D721Med (cell line): ENCODE measurements around the gene KCNG2.

ENCODE experiments used
- DNase-seq: peaks from one replicate; pipeline ENCODE4 v3.0.0; 2011; ENCODE audit warnings: low spot score; ENCODE audit not compliant: insufficient read length
- FAIRE-seq: peaks from 2 replicates; lab custom pipeline; 2011; peaks lifted over from hg19 to GRCh38; lab: Jason Lieb, UNC
- TF ChIP-seq, protein P1 (sequence below): IDR thresholded peaks from 2 replicates; pipeline ENCODE4 v1.5.1; 2012; ENCODE audit warnings: mild to moderate bottlenecking, control low read depth; ENCODE audit not compliant: insufficient read depth; ENCODE audit errors: missing control alignments

Gene KCNG2

DNA sequence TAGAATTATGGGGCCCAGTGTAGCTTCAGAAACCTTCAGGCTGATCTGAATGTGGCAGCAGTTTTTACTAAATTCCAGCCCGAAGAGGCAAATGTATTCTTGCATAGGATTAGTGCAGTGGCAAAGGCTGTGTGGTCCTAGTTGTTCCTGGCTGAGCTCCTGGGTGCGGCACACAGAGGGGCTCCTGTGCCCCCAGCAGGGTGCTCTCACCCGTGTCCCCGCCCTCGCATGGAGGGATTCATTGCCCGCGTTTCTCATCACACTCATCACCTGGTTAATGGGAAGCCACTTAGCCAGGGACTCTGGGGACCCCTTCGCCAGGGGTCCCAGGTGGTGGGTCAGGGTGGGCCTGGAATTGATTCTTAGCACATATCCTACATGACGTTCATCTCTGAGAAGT lies 3.9 kb downstream of the KCNG2 start:
- TF ChIP-seq, protein P1, sequence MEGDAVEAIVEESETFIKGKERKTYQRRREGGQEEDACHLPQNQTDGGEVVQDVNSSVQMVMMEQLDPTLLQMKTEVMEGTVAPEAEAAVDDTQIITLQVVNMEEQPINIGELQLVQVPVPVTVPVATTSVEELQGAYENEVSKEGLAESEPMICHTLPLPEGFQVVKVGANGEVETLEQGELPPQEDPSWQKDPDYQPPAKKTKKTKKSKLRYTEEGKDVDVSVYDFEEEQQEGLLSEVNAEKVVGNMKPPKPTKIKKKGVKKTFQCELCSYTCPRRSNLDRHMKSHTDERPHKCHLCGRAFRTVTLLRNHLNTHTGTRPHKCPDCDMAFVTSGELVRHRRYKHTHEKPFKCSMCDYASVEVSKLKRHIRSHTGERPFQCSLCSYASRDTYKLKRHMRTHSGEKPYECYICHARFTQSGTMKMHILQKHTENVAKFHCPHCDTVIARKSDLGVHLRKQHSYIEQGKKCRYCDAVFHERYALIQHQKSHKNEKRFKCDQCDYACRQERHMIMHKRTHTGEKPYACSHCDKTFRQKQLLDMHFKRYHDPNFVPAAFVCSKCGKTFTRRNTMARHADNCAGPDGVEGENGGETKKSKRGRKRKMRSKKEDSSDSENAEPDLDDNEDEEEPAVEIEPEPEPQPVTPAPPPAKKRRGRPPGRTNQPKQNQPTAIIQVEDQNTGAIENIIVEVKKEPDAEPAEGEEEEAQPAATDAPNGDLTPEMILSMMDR, result no peak
- FAIRE-seq (no peak), DNase-seq (no peak)

GRCh38 chr18:79802298-79802697 lies 4.6 kb downstream of the KCNG2 start:
- TF ChIP-seq, protein P1, result no peak
- DNase-seq, result no peak
- FAIRE-seq, result no peak

- FAIRE-seq (no peak), DNase-seq (no peak)
- TF ChIP-seq, protein P1, result no peak
These were observed 5.9 kb downstream of the KCNG2 start for GRCh38 chr18:79803611-79804051.

GRCh38 chr18:79804130-79804787 lies 6.5 kb downstream of the KCNG2 start:
- no peak for FAIRE-seq
- TF ChIP-seq, protein P1, result no peak
- DNase-seq, result no peak

- TF ChIP-seq, protein P1, result no peak
- DNase-seq (no peak), FAIRE-seq (no peak)
These were observed 7.6 kb downstream of the KCNG2 start for GRCh38 chr18:79805211-79805887.

DNA sequence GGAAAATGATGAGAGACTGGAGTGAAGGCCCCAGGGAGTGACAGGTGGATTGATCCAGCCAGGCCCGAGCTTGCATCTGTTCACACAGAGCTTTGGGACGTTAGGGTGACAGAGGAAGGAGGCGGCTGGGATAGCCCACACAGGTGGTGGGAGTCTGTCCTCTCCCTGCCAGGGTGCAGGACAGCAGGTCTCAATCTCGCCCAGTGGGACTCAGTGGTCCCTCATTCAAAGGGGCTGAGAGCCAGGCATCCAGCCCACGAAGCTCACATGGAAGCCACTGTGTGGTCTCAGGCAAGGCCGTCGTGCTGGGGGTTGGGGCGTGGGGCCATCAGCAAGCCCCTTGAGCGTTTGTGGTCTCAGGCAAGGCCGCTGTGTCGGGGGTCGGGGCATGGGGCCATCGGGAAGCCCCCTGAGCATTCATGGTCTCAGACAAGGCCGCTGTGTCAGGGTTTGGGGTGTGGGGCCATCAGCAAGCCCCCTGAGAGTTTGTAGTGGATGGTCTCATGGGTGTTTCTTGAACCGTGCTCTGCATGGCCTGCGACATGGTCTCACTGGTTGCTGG lies 8.3 kb downstream of the KCNG2 start:
- TF ChIP-seq, protein P1, result no peak
- no peak for DNase-seq
- FAIRE-seq, result no peak
